ENCODE data around the gene PDCD7.
"Not testable (repeated sequence)": the region's sequence is repeated elsewhere in the genome, so short reads cannot be mapped to it uniquely, and the experiment has no call there.

Gene PDCD7

DNA sequence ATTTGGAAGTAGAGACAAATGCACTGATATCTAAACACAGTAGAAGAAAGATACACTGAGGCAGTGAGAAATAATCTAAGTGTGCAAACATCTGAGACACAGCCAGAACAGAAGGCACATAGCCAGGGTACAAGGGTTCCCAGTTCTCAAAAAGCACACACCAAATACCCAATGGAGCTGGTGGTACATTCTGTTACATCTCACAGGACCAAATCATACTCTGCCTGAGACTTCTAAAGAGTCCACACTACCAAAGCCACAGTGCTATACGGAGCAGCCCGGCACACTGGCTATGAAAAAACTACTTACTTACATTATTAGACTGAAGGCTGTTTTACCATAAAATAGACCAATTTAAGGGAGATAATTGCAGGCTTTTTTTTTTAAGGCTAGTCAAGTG is 32.3 kb upstream of the PDCD7 start:
- Histone ChIP-seq H3K4me3 (no peak overlapping the region), H3K4me1 (no peaks in the 10 kb centered on the region), H3K36me3 (peaks cover 80% of the 10 kb centered on the region), H3K9ac (no peak overlapping the region), H3K27ac (no peak overlapping the region), H3K9me3 (no peaks in the 10 kb centered on the region), H3K27me3 (no peaks in the 10 kb centered on the region), H4K20me1 (peaks cover 90% of the 10 kb centered on the region), H3K4me2 (no peak overlapping the region)
- no peak for TF ChIP-seq Cebpa-rat (IDR thresholded peaks at IDR 0.05)

DNA sequence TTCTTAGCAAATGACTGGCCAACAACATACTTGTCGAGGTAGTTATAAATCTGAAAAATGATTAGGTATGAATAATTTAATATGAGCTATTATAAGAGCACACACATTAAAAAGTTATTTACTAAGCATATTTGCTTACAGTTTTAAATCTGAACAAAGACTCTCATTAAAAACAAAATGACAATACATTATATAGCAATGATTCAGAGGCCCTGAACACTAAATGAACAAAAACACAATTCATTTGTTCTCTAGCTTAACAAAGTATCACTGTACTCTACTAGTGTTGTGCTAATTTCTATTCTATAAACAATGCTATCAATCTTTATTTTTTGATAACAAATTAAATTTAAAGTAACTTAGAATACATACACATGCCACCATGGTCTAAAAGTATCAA is 30.5 kb upstream of the PDCD7 start:
- Histone ChIP-seq H3K36me3 (peaks cover 80% of the 10 kb centered on the region), H3K9me3 (no peaks in the 10 kb centered on the region), H3K27ac (no peak overlapping the region), H3K4me2 (no peak overlapping the region), H3K4me3 (no peak overlapping the region), H3K9ac (no peak overlapping the region), H3K27me3 (no peaks in the 10 kb centered on the region), H4K20me1 (peaks cover 91% of the 10 kb centered on the region), H3K4me1 (no peaks in the 10 kb centered on the region)
- TF ChIP-seq Cebpa-rat (IDR thresholded peaks at IDR 0.05): no peak

DNA sequence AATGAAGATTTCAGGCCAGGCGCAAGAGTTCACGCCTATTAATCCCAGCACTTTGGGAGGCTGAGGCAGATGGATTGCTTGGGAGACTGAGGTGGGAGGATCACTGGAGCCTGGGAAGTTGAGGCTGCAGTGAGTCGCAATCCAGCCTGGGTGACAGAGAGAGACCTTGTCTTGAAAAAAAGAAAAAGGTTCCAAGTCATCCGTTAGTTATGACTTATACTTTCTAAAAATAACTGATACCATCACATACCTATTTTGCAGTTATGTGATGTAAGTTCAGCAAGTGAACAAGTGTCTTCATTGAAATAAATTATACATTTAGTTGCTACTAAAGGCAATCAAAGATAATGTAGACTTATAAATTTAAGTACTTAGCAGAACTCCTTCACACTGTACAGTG is 29.4 kb upstream of the PDCD7 start:
- Histone ChIP-seq H4K20me1 (peaks cover 93% of the 10 kb centered on the region), H3K9me3 (no peaks in the 10 kb centered on the region), H3K4me3 (no peak overlapping the region), H3K36me3 (peaks cover 86% of the 10 kb centered on the region), H3K9ac (no peak overlapping the region), H3K4me1 (no peaks in the 10 kb centered on the region), H3K4me2 (no peak overlapping the region), H3K27ac (no peak overlapping the region), H3K27me3 (no peaks in the 10 kb centered on the region)
- TF ChIP-seq Cebpa-rat (IDR thresholded peaks at IDR 0.05): no peak

DNA sequence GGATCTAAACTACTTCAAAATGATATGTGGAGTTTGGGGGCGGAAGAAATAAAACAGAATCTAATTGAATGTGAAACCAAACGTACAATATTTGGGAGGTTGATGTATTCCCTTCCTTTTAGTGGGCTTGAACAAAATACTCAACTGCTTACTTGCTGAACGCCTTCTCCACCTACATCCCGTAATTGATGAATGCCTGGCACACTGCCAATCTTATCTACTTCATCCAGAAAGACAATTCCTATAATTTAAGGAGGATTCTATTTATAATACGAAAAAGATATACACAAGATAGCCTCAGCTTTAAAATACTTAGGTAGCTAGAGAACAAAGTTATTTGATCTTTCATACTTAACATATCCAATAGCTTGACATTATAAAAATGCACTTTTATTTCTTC is 23.1 kb upstream of the PDCD7 start:
- no peak for TF ChIP-seq Cebpa-rat (IDR thresholded peaks at IDR 0.05)
- Histone ChIP-seq H3K4me1 (no peaks in the 10 kb centered on the region), H3K27ac (no peak overlapping the region), H3K9ac (no peak overlapping the region), H3K4me2 (no peak overlapping the region), H3K9me3 (no peaks in the 10 kb centered on the region), H3K4me3 (no peak overlapping the region), H3K36me3 (peaks cover 90% of the 10 kb centered on the region), H4K20me1 (peaks cover 43% of the 10 kb centered on the region), H3K27me3 (no peaks in the 10 kb centered on the region)

DNA sequence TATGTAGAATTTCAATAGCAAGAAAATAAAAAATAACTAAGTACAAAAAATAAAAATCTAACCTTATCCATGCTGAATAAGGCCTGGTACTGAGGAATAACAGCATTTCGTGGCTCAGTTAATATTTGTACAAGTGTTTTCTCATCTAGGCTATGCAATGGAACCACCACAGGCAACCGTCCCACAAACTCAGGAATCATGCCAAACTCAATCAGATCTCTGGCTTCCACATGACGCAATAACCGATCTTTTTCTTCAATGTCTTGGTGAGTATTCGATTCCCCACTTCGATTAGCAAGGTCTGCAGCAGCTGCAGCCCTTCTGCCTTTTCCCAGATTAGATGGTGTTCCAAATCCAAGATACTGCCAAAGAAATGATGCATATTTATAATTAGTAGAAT is 21.1 kb upstream of the PDCD7 start:
- Histone ChIP-seq H3K36me3 (peaks cover 98% of the 10 kb centered on the region), H4K20me1 (peaks cover 24% of the 10 kb centered on the region), H3K4me1 (no peaks in the 10 kb centered on the region), H3K27ac (no peak overlapping the region), H3K4me2 (no peak overlapping the region), H3K4me3 (no peak overlapping the region), H3K9me3 (no peaks in the 10 kb centered on the region), H3K9ac (no peak overlapping the region), H3K27me3 (no peaks in the 10 kb centered on the region)
- peak; percentile 49; the same call in 1 of the 2 replicates for TF ChIP-seq Cebpa-rat (IDR thresholded peaks at IDR 0.05)

DNA sequence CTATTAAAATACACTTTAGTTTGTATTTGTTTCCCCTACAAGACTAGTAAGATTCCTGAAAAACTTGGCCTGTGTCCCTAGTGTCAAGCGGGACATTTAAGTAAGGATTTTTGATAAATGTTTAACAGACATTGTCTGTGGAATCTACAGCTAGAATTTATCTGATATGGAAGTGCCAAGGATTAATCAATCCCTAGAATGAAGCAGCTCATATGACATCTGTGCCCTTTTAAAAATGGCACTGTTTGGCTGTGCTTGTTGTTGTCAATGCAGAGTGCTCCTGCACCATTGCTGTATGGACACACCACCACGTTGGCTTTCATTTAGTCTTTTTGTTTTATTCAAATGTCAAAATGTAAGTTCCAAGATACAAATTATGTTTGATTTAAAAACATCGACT is 14.3 kb upstream of the PDCD7 start:
- Histone ChIP-seq H3K4me2 (no peak overlapping the region), H3K9ac (no peak overlapping the region), H4K20me1 (no peaks in the 10 kb centered on the region), H3K4me3 (no peak overlapping the region), H3K4me1 (no peaks in the 10 kb centered on the region), H3K27me3 (no peaks in the 10 kb centered on the region), H3K9me3 (no peaks in the 10 kb centered on the region), H3K27ac (no peak overlapping the region), H3K36me3 (peaks cover 75% of the 10 kb centered on the region)
- no peak for TF ChIP-seq Cebpa-rat (IDR thresholded peaks at IDR 0.05)

DNA sequence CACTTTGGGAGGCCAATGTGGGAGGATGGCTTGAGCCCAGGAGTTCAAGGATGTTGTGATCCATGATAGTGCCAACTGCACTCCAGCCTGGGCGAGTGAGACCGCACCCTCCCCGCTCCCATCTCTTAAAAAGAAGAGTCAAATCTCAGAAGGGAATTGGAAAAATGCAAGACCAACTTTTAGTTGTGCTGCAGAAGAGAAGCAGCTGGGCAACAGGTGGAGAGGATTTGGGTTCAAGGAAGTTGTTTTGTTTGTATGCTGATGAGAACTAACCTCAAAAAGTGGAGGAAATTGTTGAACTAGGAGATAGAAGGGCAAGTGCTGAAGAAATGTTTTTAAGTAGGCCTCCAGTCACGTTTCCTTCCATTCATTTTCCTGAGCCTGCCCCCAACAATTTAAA is 12.8 kb upstream of the PDCD7 start:
- no peak overlapping the region for H3K4me2 ChIP-seq
- no peak for TF ChIP-seq Cebpa-rat (IDR thresholded peaks at IDR 0.05)
- H4K20me1 ChIP-seq: no peaks in the 10 kb centered on the region
- no peak overlapping the region for H3K27ac ChIP-seq
- no peak overlapping the region for H3K4me3 ChIP-seq
- no peaks in the 10 kb centered on the region for H3K9me3 ChIP-seq
- H3K36me3 ChIP-seq: peaks cover 61% of the 10 kb centered on the region
- H3K4me1 ChIP-seq: no peaks in the 10 kb centered on the region
- H3K27me3 ChIP-seq: no peaks in the 10 kb centered on the region
- H3K9ac ChIP-seq: no peak overlapping the region

DNA sequence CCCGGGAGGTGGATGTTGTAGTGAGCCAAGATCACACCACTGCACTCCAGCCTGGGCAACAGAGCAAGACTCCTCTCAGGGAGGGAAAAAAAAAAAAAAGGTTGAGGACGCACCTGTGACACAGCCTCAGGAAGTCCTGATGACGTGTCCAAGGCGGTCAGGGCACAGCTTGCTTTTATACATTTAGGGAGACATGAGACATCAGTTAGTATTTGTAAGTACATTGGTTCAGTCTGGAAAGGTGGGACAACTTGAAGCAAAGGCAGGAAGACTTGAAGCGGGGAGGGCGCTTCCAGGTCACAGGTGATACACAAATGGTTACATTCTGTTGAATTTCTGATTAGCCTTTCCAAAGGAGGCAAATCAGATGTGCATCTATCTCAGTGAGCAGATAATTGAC is 5.0 kb upstream of the PDCD7 start:
- not testable (repeated sequence) for H3K4me1 ChIP-seq, H4K20me1 ChIP-seq, H3K27ac ChIP-seq, H3K9ac ChIP-seq, H3K27me3 ChIP-seq, H3K36me3 ChIP-seq, H3K4me2 ChIP-seq, H3K4me3 ChIP-seq
- peaks cover 33% of the 10 kb centered on the region for H3K9me3 ChIP-seq

DNA sequence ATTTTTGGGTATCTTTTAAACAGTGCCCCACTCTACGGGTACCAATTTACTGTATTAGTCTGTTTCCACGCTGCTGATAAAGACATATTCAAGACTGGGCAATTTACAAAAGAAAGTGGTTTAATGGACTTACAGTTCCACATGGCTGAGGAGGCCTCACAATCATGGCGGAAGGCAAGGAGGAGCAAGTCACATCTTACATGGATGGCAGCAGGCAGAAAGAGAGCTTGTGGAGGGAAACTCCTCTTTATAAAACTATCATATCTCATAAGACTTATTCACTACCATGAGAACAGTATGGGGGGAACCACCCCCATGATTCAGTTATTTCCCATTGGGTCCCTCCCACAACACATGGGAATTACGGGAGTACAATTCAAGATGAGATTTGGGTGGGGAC is 4.3 kb upstream of the PDCD7 start:
- not testable (repeated sequence) for H3K27me3 ChIP-seq, H3K36me3 ChIP-seq, H3K27ac ChIP-seq, H4K20me1 ChIP-seq, H3K4me3 ChIP-seq, H3K4me1 ChIP-seq, H3K9ac ChIP-seq, H3K4me2 ChIP-seq
- H3K9me3 ChIP-seq: peaks cover 33% of the 10 kb centered on the region

DNA sequence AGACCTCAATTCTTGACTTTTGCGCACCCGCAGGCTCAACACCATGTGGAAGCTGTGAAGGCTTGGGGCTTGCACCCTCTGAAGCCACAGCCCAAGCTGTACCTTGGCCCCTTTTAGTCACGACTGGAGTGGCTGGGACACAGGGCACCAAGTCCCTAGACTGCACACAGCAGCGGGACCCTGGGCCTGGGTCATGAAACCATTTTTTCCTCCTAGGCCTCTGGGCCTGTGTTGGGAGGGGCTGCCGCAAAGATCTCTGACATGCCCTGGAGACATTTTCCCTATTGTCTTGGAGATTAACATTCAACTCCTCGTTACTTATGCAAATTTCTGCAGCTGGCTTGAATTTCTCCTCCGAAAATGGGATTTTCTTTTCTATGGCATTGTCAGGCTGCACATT is 3.5 kb upstream of the PDCD7 start:
- Histone ChIP-seq H3K4me1 (peaks cover 11% of the 10 kb centered on the region), H3K9me3 (peaks cover 33% of the 10 kb centered on the region), H4K20me1 (peaks cover 13% of the 10 kb centered on the region)
- H3K36me3 ChIP-seq, H3K27ac ChIP-seq, H3K4me3 ChIP-seq, H3K4me2 ChIP-seq, H3K9ac ChIP-seq, H3K27me3 ChIP-seq: not testable (repeated sequence)

DNA sequence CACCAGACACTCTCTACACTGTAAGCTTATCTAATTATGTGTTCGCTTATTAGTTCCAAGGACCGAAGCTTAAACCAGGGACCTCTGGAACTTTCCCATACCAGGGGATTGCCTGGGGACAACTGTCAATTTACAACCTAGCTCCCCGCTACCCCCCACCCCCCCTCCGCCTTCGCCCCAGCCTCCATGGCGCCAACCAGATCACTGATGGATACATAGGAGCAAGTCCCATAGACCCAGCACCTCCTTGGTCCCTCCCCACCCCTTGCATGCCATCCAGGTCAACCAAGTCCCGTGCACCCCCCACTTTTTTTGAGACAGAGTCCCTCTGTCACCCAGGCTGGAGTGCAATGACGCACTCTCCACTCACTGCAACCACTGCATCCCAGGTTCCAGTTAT is 930 bp upstream of the PDCD7 start:
- H3K4me1 ChIP-seq: peaks cover 24% of the 10 kb centered on the region
- no peaks in the 10 kb centered on the region for H3K27me3 ChIP-seq
- H3K4me2 ChIP-seq: peak overlapping the region; percentile 97
- H4K20me1 ChIP-seq: peaks cover 37% of the 10 kb centered on the region
- H3K36me3 ChIP-seq: peaks cover 21% of the 10 kb centered on the region
- no peak for TF ChIP-seq Cebpa-rat (IDR thresholded peaks at IDR 0.05)
- H3K9me3 ChIP-seq: peaks cover 33% of the 10 kb centered on the region
- H3K4me3 ChIP-seq: peak overlapping the region; percentile 90
- H3K27ac ChIP-seq: no peak overlapping the region
- no peak overlapping the region for H3K9ac ChIP-seq
